Thoracic aorta (tissue), 2 donors: Measurements from ENCODE around the gene DNAH10. TPM values are rescaled to one million over a fixed set of nuclear protein-coding genes. Genes with fewer than 3 reads are reported as not detected.

Source experiments
- ATAC-seq: fragments of 150-250 bp; one replicate; pipeline ENCODE4 v1.8.0; 2017; ENCODE audit warnings: low read depth; ENCODE audit not compliant: insufficient number of reproducible peaks, low FRiP score
- DNase-seq: peaks from one replicate; pipeline ENCODE4 v3.0.0-alpha.2; 2020; ENCODE audit warnings: low spot score
- H3K27ac ChIP-seq, 2 donors: fragments of 200-600 bp; sonication (generic); 1 replicate in 1 of 2; 2 replicates in 1 of 2; pipeline ENCODE4 v1.5.1; 2016; ENCODE audit warnings: mild to moderate bottlenecking in 2 of 2, moderate library complexity in 2 of 2
- H3K27me3 ChIP-seq: fragments of 200-600 bp; sonication (generic); replicated peaks from 2 replicates; pipeline ENCODE4 v1.6.0; 2016; ENCODE audit warnings: mild to moderate bottlenecking; ENCODE audit not compliant: insufficient read depth
- H3K36me3 ChIP-seq: fragments of 200-600 bp; sonication (generic); one replicate; pipeline ENCODE4 v1.5.1; 2016
- H3K4me1 ChIP-seq, 2 donors: fragments of 200-600 bp; sonication (generic); 1 replicate in 1 of 2; 2 replicates in 1 of 2; pipeline versions ENCODE4 v1.5.1 to v1.6.0; 2016; ENCODE audit warnings: low read depth in 2 of 2, mild to moderate bottlenecking in 1 of 2; ENCODE audit not compliant: control insufficient read depth in 1 of 2
- H3K4me3 ChIP-seq: fragments of 200-600 bp; sonication (generic); 2 replicates; pipeline ENCODE4 v1.5.1; 2016; ENCODE audit warnings: mild to moderate bottlenecking
- H3K9me3 ChIP-seq: fragments of 200-600 bp; sonication (generic); 2 replicates; pipeline ENCODE4 v1.5.1; 2016
- total RNA-seq, 2 donors: library from RNA; depleted of rRNA; stranded (reverse); fragments of >200 nt; gene quantifications; one replicate each; pipeline versions ENCODE4 v1.1.0 to v1.2.3, GENCODE V29; 2016
- TF ChIP-seq, protein P1 (sequence below): fragments of 200-600 bp; sonication (generic); IDR thresholded peaks from one replicate; pipeline ENCODE4 v1.5.1; 2019; ENCODE audit warnings: antibody characterized with exemption

Gene DNAH10
- total RNA-seq, 2 donors from 2014 or later, result under 0.01 to 0.14 TPM

- no peak for ATAC-seq
- H3K36me3 ChIP-seq, result no peaks in the 10 kb centered on the region
- no peaks in the 10 kb centered on the region for H3K9me3 ChIP-seq
- H3K4me1 ChIP-seq, result no peaks in the 10 kb centered on the region
- TF ChIP-seq, protein P1, sequence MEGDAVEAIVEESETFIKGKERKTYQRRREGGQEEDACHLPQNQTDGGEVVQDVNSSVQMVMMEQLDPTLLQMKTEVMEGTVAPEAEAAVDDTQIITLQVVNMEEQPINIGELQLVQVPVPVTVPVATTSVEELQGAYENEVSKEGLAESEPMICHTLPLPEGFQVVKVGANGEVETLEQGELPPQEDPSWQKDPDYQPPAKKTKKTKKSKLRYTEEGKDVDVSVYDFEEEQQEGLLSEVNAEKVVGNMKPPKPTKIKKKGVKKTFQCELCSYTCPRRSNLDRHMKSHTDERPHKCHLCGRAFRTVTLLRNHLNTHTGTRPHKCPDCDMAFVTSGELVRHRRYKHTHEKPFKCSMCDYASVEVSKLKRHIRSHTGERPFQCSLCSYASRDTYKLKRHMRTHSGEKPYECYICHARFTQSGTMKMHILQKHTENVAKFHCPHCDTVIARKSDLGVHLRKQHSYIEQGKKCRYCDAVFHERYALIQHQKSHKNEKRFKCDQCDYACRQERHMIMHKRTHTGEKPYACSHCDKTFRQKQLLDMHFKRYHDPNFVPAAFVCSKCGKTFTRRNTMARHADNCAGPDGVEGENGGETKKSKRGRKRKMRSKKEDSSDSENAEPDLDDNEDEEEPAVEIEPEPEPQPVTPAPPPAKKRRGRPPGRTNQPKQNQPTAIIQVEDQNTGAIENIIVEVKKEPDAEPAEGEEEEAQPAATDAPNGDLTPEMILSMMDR, result no peak
- no peak overlapping the region for H3K4me3 ChIP-seq
- no peak for DNase-seq
- no peak overlapping the region for H3K27ac ChIP-seq
- no peaks in the 10 kb centered on the region for H3K27me3 ChIP-seq
These were observed 10.0 kb downstream of the DNAH10 start for GRCh38 chr12:123772074-123772473.

- ATAC-seq, result no peak
- DNase-seq, result no peak
- no peak overlapping the region for H3K4me3 ChIP-seq
- H3K4me1 ChIP-seq, result no peaks in the 10 kb centered on the region
- no peak overlapping the region for H3K27ac ChIP-seq
- no peaks in the 10 kb centered on the region for H3K36me3 ChIP-seq
- no peaks in the 10 kb centered on the region for H3K9me3 ChIP-seq
- no peaks in the 10 kb centered on the region for H3K27me3 ChIP-seq
- TF ChIP-seq, protein P1, result no peak
These were observed 11.3 kb downstream of the DNAH10 start for GRCh38 chr12:123773375-123773774.

- Histone ChIP-seq H3K4me1 (no peaks in the 10 kb centered on the region), H3K27ac (no peak overlapping the region), H3K27me3 (no peaks in the 10 kb centered on the region), H3K9me3 (no peaks in the 10 kb centered on the region), H3K36me3 (no peaks in the 10 kb centered on the region), H3K4me3 (no peak overlapping the region)
- DNase-seq (no peak), ATAC-seq (no peak)
- TF ChIP-seq, protein P1, result no peak
These were observed 17.4 kb downstream of the DNAH10 start for GRCh38 chr12:123779551-123779950.

DNA sequence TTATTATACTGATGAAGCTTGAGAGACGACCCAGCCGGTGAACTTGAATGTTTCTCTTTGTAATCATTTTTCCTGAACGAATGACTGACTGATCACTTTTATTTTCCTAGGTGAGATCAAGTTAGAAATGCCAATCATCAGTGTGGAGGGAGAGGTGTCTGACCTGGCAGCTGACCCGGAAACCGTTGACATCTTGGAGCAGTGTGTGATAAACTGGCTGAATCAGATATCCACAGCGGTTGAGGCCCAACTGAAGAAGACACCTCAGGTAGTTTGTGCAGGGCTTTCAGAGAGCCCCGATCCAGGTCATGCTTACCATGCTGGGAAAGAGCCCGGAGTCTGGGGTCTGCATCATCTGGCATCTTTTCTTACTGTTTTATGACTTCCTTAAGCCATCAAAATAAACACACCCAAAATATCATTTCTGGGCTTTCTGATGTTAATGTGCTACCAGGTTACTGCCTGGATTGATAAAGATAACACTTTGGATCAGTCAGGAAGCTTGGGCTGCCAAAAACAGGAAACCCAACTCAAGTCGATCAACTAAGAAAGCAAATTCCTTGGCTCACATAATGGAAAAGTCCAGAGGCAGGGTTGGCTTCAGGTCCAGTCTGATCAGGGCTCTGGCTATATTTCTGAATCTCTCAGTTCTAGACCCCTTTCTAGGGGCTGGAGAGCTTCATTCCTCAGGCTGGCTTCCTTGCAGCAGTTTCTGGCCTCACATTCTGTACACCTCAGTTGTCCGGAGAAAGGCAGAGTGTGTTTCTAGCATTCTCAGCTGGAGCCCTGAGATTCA, 21.1 kb downstream of the DNAH10 start:
- ATAC-seq (no peak), DNase-seq (no peak)
- Histone ChIP-seq H3K4me3 (no peak overlapping the region), H3K27me3 (no peaks in the 10 kb centered on the region), H3K9me3 (no peaks in the 10 kb centered on the region), H3K4me1 (no peaks in the 10 kb centered on the region), H3K27ac (no peak overlapping the region), H3K36me3 (no peaks in the 10 kb centered on the region)
- TF ChIP-seq, protein P1, result no peak

DNA sequence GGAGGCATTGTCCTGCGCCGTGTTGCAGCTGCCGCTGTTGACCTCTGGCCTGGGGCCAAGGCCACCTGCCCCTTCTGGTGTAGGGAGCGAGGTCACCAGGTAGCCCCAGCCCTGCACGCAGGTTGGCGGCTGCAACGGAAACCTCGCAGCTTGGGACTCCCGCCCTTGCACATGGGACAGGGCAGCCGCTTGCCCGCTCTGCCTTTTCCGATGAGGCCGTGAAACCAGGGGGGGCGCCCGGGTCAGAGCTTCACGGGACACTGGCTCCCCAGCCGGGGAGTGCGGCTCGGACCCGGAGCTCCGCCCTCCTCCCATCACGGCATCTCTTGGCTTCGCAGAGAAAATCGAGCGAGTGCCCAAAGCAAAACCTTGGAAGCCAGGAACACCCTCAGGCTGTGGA, 25.4 kb downstream of the DNAH10 start:
- Histone ChIP-seq H3K36me3 (no peaks in the 10 kb centered on the region), H3K4me1 (no peaks in the 10 kb centered on the region), H3K27me3 (no peaks in the 10 kb centered on the region), H3K27ac (no peak overlapping the region), H3K4me3 (no peak overlapping the region), H3K9me3 (no peaks in the 10 kb centered on the region)
- TF ChIP-seq, protein P1, result no peak
- DNase-seq, result no peak
- no peak for ATAC-seq
